GM19328 (cell line): ENCODE measurements around the gene NTN1.

Experiments used
- ATAC-seq: cut with Tn5 transposase; IDR thresholded peaks from one replicate; pipeline ENCODE4 v1.9.1; 2021; ENCODE audit warnings: mild to moderate bottlenecking, moderate library complexity; ENCODE audit not compliant: unreplicated experiment

Gene NTN1

DNA sequence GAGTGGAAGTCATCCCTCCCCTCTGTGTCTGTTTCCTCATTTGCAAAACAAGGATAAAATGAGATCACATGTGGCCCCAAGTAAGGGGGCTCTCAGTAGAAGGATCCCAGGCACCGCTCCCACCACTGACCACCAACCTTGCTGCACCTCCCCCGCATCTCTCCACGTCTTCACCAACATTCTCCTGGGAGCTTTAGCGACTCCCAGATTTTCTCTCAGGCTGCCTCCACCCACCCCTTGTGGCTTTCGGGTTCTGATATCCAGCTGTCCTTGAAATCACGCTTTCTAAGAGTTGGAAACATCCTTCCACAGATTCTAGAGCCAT lies 16.4 kb upstream of the NTN1 start:
- no peak for ATAC-seq

DNA sequence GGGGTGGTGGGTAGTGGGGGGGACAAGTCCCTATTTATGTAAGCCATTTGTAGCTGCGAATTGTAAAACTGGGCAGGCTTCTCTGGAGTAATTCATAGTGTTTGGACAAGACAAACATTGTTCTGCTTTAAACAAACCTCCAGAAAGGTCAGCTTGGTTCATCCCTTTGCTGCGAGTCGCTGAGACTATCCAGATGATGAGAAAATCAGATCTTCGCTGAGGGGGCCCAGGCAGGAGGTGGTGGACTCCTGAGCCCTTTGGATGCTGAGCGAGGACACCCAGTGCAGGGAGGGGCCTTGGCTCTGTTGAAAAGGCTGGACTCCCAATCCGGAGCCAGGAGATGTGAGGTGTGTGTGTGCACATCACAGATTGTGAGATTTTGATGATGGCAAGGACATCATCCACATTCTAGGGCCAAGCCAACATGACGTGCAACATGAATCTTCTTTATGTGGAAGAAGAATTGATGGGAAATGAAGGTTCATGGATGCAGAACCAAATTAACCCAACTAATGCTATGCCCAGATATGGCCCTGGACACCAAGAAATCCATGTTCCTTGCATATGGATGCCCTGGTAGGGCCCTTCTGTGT lies 15.0 kb upstream of the NTN1 start:
- no peak for ATAC-seq

DNA sequence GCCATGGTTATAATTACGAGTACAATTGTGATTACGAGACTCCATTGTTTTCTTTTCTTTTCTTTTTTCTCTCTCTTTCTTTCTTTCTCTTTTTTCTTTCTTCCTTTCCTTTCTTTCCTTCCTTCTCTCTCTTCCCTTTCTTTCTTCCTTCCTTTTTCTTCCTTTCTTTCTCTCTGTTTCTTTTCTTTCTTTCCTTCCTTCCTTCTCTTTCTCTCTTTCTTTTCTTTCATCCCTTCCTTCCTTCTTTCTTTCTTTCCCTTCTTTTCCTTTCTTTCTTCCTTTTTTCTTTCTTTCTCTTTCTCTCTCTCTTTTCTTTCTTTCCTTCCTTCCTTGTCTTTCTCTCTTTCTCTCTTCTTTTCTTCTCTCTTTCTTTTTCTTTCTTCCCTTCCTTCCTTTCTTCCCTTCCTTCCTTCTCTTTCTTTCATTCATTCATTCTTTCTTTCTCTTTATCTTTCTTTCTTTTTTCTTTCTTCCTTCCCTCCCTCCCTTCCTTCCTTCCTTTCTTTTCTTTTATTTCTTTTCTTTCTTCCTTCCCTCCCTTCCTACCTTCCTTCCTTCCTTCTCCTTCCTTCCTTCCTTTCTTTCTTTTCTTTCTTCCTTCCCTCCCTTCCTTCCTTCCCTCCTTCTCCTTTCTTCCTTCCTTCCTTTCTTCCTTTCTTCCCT lies 14.1 kb upstream of the NTN1 start:
- ATAC-seq, result no peak

DNA sequence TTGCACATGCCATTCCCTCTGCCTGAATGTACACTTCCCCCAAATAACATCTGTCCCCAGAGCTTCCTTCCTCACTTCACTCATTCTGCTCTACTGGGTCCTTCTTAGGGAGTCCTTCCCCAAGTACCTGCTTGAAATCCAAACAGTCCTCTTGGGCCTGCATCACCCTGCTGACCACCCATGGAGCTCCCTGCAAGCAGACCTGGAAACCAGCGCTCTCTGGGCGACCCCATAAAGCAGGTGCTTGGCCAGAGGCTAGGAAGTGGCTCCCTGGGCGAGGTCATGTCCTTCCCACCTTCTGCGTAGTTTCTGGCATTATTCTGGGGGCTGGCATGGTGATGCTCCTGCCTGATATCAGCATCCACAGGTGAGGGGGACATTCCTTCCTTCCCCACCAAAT lies 12.2 kb upstream of the NTN1 start:
- no peak for ATAC-seq

DNA sequence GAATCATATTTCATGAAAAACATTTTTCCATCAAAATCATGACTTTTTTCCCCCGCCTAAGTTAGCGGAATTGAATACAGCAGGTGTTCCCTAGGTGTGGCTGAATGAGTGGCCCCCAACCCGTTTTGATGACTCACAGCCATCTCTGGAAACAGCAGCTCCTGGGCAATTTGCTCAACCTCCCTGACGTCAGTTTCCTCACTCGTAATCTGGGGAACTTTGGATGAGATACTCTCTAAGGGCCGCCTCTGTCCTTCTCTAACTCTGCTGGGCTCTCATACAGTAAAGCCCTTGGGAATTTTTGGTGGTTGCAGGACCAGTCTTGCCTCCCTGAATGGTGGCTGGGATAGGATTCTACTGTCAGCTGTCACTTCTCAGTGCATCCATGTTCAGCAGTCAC lies 11.6 kb upstream of the NTN1 start:
- no peak for ATAC-seq

DNA sequence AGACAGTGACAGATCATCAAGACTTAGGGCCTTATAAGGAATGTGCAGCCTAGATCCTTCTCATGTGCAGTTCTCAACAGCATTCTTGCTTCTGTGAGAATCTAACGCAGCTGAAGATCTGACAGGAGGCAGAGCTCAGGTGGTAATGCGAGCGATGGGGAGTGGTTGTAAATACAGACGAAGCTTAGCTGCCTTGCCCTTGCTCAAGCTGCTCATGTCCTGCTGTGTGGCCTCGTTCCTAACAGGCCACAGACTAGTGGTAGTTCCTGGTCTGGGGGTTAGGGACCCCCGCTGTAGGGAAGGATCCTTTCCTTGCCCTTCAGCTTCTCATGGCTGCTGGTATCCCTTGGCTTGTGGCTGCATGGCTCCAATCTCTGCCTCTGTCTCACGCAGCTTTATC lies 10.3 kb upstream of the NTN1 start:
- ATAC-seq, result no peak

DNA sequence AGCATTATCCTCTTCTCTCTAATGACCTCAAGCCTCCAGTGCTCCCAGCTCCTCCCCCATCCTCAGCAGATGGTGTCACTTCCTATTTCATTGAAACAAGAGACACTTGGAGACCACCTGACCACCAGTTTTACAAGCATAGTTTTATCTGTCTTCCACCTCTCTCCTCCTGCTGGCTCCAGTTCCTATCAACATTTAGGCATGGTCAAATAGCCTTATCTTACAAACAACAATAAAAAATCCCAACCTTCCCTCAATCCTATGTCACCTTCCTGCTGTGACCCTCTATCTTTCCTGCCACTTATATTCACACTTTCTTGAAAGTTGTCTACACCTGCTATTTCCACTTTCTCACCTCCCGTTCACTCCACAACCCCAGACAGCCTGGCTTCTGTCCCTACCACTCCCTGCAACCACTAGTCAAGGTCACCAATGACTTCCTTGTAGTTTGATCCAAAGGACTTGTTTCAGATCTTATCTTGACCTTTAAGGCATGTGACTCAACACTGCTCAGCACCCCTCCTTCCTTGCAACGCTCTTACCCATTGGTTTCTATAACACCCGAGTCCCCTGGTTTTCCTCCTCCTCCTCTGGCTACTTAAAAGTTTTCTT lies 4.3 kb upstream of the NTN1 start:
- no peak for ATAC-seq

DNA sequence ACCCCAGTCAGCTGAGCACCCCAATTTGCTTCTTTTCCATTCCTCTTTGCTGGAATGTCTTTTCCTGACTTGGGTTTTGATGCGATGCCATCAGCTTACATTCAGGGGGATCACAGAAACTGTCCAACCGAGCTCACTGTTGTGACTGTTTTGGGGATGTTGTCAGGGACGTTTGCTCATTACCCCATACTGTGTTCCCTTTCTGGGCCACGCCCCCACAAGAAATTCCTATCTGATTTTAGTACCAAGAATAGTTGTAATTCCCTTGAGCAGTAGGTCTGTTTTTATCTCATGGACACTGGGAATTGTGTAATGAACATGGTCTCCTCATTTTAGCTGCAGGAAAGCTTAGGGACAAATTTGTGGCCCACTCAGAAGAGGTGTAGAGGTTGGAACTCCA lies 2.6 kb upstream of the NTN1 start:
- ATAC-seq, result no peak

DNA sequence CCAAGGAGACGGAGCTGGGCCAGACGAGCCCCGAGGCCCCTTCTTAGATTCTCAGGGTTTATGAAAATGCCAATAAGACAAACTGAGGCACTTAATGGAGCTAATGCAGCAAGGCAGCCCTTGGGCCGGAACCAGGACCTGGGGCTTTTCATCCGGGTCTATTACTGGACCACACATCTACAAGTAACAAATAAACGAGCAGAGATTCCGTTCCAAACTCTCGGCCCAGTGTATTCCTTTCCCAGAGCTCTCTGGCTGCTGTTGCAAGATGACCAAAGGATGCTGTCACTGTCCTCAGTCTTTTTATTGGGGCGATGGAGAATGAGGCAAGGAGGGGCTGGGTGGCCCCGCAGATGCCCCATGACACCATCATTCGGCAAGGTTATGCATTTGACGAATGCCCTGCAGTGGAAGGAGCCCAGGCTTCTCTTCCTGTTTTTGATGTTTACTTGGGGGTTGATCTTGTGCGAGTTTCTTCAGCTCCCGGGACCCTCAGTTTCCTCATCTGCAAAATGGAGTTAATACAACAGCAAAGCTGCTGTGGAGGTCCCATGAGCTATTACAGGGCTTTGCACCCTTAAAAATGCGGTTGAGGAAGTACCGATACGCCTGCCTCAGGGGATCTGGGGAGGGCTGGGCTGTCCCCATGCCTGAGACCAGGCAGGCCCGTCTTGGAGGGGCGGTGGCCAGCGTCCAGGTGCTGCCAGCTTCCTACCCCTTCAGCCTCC lies 1.1 kb upstream of the NTN1 start:
- no peak for ATAC-seq

DNA sequence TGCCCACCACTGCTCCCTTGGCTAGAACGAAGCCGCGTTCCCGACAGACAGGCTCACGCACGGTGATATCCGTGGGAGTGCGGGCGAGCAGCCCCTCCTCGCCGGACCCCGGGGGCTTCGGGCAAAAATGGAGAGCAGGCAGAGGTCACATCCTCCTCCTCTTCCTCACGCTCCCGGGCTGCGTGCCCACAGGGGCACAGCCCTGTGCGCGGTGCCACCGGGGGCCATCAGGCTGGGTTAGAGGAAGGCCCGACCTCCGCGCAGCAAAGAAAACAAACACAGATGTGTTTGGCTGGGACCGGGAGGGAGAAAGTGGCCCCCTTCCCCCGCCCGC lies 519 bp upstream of the NTN1 start:
- no peak for ATAC-seq

DNA sequence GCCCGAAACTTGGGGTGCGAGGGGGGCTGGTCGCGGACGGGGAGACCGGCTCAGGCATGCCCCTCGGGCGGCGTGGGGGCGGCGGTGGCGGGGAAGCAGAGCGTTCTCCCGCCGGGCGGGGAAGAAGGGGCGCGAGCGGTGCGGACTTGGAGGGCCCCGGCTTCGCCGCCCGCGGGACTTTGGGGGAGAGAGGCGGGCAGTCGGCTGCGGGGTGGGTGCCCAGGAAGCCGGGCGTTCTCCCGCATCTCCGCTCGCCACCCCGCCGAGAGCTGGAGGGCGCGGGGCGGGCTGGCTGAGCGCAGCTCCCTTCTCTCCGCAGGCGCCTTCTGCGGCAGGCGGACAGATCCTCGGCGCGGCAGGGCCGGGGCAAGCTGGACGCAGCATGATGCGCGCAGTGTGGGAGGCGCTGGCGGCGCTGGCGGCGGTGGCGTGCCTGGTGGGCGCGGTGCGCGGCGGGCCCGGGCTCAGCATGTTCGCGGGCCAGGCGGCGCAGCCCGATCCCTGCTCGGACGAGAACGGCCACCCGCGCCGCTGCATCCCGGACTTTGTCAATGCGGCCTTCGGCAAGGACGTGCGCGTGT lies 772 bp downstream of the NTN1 start:
- no peak for ATAC-seq

DNA sequence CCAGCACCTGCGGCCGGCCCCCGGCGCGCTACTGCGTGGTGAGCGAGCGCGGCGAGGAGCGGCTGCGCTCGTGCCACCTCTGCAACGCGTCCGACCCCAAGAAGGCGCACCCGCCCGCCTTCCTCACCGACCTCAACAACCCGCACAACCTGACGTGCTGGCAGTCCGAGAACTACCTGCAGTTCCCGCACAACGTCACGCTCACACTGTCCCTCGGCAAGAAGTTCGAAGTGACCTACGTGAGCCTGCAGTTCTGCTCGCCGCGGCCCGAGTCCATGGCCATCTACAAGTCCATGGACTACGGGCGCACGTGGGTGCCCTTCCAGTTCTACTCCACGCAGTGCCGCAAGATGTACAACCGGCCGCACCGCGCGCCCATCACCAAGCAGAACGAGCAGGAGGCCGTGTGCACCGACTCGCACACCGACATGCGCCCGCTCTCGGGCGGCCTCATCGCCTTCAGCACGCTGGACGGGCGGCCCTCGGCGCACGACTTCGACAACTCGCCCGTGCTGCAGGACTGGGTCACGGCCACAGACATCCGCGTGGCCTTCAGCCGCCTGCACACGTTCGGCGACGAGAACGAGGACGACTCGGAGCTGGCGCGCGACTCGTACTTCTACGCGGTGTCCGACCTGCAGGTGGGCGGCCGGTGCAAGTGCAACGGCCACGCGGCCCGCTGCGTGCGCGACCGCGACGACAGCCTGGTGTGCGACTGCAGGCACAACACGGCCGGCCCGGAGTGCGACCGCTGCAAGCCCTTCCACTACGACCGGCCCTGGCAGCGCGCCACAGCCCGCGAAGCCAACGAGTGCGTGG lies 1.5 kb downstream of the NTN1 start:
- ATAC-seq, result no peak

DNA sequence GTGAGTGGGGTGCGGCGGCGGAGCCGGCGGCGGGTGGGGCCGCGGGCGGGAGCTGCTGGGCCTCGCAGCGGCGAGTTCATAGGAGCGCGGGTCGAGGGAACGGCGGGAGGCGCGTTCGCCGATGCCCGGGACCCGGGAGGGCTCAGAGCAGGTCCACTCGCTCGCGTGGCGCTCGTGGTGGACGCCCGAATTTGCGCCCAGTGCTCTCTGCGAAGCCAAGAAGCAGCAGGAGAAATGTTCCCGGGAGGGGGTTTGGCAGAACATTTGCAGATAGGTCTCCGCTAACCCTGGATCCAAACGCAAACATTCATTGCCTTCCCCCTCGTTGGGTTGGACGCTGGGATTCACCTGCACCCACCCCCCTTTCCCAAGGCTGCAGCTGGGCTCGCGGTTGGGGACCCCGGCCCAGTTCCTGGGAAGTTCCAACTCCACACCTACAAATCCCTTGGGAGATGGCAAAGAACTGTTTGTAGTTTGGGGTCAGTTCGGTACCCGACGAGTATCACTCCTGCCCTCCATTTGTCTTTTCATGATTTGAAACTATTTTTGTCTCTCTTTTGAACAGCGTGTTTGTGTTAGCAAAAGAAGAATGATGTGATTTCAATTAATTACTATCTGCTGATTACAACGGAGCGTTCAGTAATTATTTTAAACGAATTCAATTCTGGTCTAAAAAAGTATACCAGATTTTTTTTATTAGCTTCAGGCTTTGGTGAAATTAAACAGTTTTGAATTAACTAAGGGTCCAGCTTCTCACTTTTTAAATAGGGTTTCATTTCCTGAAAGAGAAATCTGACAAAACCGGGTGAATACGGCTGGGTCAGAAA lies 2.3 kb downstream of the NTN1 start:
- ATAC-seq, result no peak

DNA sequence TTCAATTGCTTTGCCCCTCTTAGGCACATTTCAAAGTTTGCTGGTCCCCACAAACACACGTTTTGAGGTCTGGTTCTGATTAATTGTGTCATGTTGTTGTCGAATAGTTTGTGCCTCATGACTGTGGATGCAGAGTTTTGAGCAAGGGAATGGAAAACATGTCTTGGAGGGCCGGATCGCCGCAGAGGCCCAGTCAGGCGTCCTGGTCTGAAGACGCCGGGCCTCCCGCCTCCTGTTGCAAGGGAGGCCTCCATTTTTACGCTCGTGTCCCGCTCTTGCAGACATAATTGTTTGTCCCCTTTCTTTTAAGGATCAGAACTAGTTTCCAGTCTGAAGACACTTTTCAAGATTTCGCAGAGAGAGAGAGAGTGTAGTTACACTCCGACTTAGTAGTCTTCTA lies 3.2 kb downstream of the NTN1 start:
- no peak for ATAC-seq

DNA sequence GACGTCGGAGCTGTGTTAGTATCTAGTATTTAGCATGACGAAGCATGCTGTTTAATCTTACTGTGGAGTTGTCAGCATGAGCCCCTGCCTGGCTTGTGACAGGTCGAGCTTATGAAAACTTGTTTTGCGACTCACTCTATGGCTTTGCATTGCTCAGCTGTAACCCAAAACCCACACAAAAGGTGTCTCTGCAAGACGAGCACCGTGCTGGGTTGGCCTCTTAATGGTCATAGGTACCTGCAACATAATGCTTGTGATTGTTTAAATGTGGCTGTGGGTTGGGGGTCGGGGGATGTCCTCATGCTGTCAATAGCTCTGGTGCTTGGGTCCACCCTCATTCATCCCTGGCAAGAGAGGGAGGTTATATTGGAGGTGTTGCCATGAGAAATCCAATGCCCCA lies 5.4 kb downstream of the NTN1 start:
- ATAC-seq, result no peak

DNA sequence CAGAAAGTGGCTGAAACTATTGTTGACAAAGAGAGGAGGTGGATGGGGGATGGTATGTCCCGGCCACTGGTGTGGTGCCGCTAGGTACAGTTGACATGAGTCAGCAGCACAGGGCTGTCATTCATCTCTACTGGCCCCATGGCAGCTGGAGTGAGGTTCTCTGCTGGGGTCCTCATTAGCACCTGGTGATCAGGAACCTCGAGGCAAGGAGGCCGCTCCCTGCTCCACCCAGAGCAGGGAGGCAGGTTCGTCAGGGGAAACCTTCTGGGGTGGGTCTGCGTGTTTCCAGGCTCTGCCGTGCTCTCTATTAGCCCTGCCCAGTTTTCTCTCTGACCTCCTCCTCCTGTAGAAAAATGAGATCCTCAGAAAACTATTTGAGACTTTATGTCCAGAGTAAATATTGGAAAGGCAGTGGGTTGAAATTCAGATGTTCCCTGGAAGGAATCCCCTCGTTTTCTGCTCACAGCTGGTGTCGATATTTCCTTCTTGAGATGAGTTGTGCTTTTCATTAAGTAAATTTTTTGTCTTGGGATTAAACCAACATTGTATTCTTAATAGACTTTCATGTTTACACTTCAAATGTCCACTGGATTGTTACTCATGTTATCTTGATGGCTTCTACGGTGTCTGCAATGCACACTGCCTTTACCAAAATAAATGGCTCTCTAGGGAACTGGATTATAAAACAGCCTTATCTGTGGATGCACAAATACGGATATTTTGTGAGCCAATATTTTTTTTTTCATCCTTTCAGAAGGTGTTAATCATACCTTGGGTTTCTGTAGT lies 7.1 kb downstream of the NTN1 start:
- no peak for ATAC-seq

DNA sequence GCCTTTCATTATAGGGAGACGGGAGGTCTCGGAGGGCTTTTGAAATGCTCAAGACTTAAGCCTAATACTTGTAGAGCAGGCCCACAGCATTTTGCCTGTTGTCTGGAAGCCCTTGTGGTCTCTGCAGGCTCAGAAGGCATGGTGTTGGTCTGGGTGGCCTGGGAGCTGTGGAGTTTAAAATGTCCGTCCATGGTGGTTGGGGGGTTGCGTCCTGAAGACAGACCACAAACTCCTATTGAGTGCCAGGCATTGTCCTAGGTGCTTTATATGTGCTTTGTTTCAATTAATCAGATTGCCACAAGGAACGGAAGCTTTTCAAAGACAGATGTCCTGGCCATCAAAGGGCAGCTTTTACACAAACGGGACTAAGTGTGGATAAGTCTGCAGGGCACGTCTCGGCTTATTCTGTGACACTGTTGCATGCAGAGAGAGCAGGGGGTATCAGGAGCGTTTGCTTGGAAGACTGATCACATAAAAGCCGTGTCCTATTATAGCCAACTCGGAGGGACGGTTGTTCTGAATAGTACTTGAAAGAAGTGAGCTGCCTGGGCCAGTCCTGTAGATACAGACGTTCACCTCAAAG lies 7.8 kb downstream of the NTN1 start:
- no peak for ATAC-seq

DNA sequence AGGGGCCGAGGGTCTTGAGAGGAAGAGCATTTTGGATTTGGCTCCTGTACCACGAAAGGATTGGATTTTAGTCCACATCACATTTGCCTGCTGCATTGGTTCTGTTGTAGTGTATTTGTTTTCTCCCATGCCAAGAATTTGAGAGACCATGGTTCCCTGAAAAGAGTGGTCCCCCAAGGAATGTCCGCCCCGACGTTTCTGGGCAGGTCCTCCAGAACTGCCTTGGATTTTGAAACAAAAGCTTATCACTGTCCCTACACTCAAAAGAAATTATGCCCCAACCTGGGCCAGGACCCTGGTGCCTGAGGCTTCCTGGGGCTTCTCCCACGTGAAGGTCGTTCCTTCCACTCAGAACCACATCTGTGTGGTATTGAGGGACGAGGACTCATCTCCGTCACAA lies 10.8 kb downstream of the NTN1 start:
- ATAC-seq, result no peak

DNA sequence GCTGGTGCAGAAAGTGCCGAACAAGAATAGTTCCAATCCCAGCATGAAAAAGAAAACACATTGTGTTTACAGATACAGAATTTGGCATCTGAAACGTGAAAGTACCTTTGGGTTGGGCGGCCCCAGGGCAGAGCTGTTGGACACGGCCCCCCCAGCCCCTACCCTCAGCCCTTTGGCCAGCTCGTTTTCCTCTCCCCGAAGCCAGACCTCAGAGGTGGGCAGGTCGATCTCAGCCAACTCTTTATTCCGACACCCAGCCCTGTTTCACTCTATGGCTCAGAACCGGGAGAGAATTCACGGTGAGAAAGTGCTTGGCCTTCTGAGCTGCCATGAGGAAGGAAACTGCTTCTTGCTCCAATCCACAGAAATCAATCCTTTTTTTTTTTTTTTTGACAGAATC lies 11.3 kb downstream of the NTN1 start:
- no peak for ATAC-seq
